MM.1S (cell line): Measurements from ENCODE around the gene MLLT1.

Experiments
- CTCF ChIP-seq: fragments of 300-600 bp; sonication (generic); IDR thresholded peaks from 2 replicates; pipeline ENCODE4 v1.5.1; 2016; ENCODE audit warnings: antibody characterized with exemption, low read length, mixed read lengths
- EZH2 ChIP-seq: fragments of 300-600 bp; sonication (generic); optimal IDR thresholded peaks from 2 replicates; pipeline ENCODE3; 2017; ENCODE audit warnings: low read depth, mild to moderate bottlenecking, antibody characterized with exemption, low read length, mixed read lengths

GRCh38 chr19:6247007-6247288 is 32.8 kb downstream of the MLLT1 start:
- TF ChIP-seq CTCF (no peak), EZH2 (no peak)
